Measurements from ENCODE around the gene PTPRK.
"Not testable (repeated sequence)": the region's sequence is repeated elsewhere in the genome, so short reads cannot be mapped to it uniquely, and the experiment has no call there.

Gene PTPRK

GRCh38 chr6:128438393-128438792, 82.0 kb downstream of the PTPRK start:
- DNase-seq (ENCODE audit: low read depth in 2 of 2) = no peak

- no peak for DNase-seq (ENCODE audit: low read depth in 2 of 2)
Measured at GRCh38 chr6:128437685-128438084, 82.7 kb downstream of the PTPRK start.

- DNase-seq (ENCODE audit: low read depth in 2 of 2) = not testable (repeated sequence)
Measured at GRCh38 chr6:128434752-128435151, 85.6 kb downstream of the PTPRK start.

- DNase-seq (ENCODE audit: low read depth in 2 of 2) = no peak
Measured at GRCh38 chr6:128432394-128432793, 88.0 kb downstream of the PTPRK start.

- no peak for DNase-seq (ENCODE audit: low read depth in 2 of 2)
Measured at GRCh38 chr6:128427139-128427538, 93.3 kb downstream of the PTPRK start.

- DNase-seq (ENCODE audit: low read depth in 2 of 2) = no peak
Measured at GRCh38 chr6:128425856-128426255, 94.5 kb downstream of the PTPRK start.

GRCh38 chr6:128422871-128423270, 97.5 kb downstream of the PTPRK start:
- DNase-seq (ENCODE audit: low read depth in 2 of 2) = no peak

GRCh38 chr6:128422200-128422599, 98.2 kb downstream of the PTPRK start:
- DNase-seq (ENCODE audit: low read depth in 2 of 2) = no peak

- no peak for DNase-seq (ENCODE audit: low read depth in 2 of 2)
Measured at GRCh38 chr6:128421788-128422187, 98.6 kb downstream of the PTPRK start.

- DNase-seq (ENCODE audit: low read depth in 2 of 2) = no peak
Measured at GRCh38 chr6:128417698-128418097, 102.7 kb downstream of the PTPRK start.

- DNase-seq (ENCODE audit: low read depth in 2 of 2) = no peak
Measured at GRCh38 chr6:128415387-128415786, 105.0 kb downstream of the PTPRK start.

GRCh38 chr6:128414943-128415342, 105.5 kb downstream of the PTPRK start:
- no peak for DNase-seq (ENCODE audit: low read depth in 2 of 2)

GRCh38 chr6:128413291-128413690, 107.1 kb downstream of the PTPRK start:
- no peak for DNase-seq (ENCODE audit: low read depth in 2 of 2)

- DNase-seq (ENCODE audit: low read depth in 2 of 2) = no peak
Measured at GRCh38 chr6:128412680-128413079, 107.7 kb downstream of the PTPRK start.

GRCh38 chr6:128410584-128410983, 109.8 kb downstream of the PTPRK start:
- DNase-seq (ENCODE audit: low read depth in 2 of 2) = no peak

GRCh38 chr6:128409003-128409402, 111.4 kb downstream of the PTPRK start:
- DNase-seq (ENCODE audit: low read depth in 2 of 2) = no peak

GRCh38 chr6:128406453-128406852, 113.9 kb downstream of the PTPRK start:
- DNase-seq (ENCODE audit: low read depth in 2 of 2) = no peak

GRCh38 chr6:128403618-128404444, 116.6 kb downstream of the PTPRK start:
- DNase-seq (ENCODE audit: low read depth in 2 of 2) = no peak

GRCh38 chr6:128400875-128401274, 119.5 kb downstream of the PTPRK start:
- DNase-seq (ENCODE audit: low read depth in 2 of 2) = no peak

GRCh38 chr6:128397996-128398395, 122.4 kb downstream of the PTPRK start:
- no peak for DNase-seq (ENCODE audit: low read depth in 2 of 2)

- DNase-seq (ENCODE audit: low read depth in 2 of 2) = no peak
Measured at GRCh38 chr6:128395596-128395995, 124.8 kb downstream of the PTPRK start.

GRCh38 chr6:128395188-128395587, 125.2 kb downstream of the PTPRK start:
- no peak for DNase-seq (ENCODE audit: low read depth in 2 of 2)

- no peak for DNase-seq (ENCODE audit: low read depth in 2 of 2)
Measured at GRCh38 chr6:128394167-128394566, 126.2 kb downstream of the PTPRK start.

All from stimulated activated CD8-positive, alpha-beta memory T cell treated with anti-CD3 and anti-CD28 coated beads, Interleukin-7, amount 100 ng/mL, for 4 hours (primary cell).